Smooth muscle cell of trachea (primary cell): ENCODE results near the gene ACOT12. TPM values are rescaled to one million over a fixed set of nuclear protein-coding genes. Genes with fewer than 3 reads are reported as not detected.

Experiments used
- total RNA-seq: library from RNA; depleted of rRNA; stranded (reverse); fragments of >200 nt; gene quantifications from 2 replicates; pipeline ENCODE4 v1.2.1, GENCODE V29; 2014

ACOT12 gene
- 1.6 and 2.2 TPM in 2 replicates for total RNA-seq

DNA sequence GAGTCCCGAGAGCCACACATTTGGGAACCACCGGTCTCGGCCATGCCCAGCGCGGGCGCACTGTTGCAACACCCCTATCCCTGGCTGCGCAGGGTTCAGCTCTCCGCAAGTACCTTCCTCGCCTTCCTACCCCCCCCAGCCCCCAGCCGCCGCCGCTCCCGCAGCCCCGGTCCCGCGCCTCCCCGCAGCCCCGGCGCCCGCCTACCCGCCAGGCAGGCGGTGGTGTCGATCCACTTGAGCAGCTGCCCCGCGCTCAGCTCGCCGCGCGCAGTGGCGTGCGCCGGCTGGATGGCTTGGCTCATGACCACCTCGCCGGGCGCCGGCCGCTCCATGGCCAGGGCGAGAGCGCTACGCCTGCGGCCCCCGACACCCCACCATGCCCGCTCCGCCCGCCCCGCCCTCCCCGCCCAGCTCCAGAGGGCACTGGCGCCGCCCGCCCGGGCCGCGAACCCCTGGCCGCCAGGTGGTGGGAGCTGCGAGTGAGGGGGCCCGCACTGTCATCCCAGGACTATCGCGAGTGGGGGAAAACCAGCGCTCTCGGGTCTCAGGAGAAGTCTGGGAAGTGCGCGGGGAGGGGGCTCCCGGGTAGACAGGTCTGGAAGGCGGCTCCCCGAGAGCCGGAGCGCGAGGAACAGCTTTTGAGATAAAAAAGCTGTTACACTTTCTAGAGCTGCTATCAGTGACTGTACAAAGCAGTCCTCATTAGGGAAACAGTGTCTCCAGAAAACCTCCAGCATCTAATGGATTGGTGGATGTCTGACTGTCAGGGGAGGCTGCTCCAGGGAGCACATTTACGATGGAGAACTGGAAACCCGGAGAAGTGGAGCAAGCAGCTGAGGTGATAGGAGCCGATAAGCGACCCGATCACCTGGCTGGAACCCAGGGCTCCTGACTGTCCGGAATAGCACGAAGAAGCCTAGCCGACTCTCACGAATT, at the start of gene ACOT12:
TSS of gene ACOT12 (minus strand) at position 352 of the 936 bp plus-strand sequence. CDS start at position 332, 20 bp downstream.

GRCh38 chr5:81301271-81302015, 92.5 kb downstream of the ACOT12 start, which contains the start of gene ZCCHC9:
Gene ZCCHC9 (plus strand): TSS chr5:81301587. CDS start chr5:81304758, 3,171 bp downstream.

Other genes with a start within 250 kb of the ACOT12 start
- gene CKMT2, start 160.8 kb downstream of the ACOT12 start, total RNA-seq: 3.5 and 11.2 TPM in 2 replicates
- gene ZCCHC9, start 92.5 kb downstream of the ACOT12 start, total RNA-seq: 41.2 and 48.1 TPM in 2 replicates